MM.1S (cell line): ENCODE results near the gene STRIT1.

ENCODE experiments used
- CTCF ChIP-seq: fragments of 300-600 bp; sonication (generic); IDR thresholded peaks from 2 replicates; pipeline ENCODE4 v1.5.1; 2016; ENCODE audit warnings: antibody characterized with exemption, low read length, mixed read lengths
- EZH2phosphoT487 ChIP-seq: fragments of 300-600 bp; sonication (generic); IDR thresholded peaks from 2 replicates; pipeline ENCODE4 v1.6.1; 2018; ENCODE audit warnings: antibody characterized with exemption, low read length

GRCh38 chr3:155271343-155271613 is 22.2 kb downstream of the STRIT1 start:
- TF ChIP-seq CTCF, result no peak
- TF ChIP-seq EZH2phosphoT487, result no peak
